ENCODE data around the gene SUMO3.
"Not testable (repeated sequence)": the region's sequence is repeated elsewhere in the genome, so short reads cannot be mapped to it uniquely, and the experiment has no call there.

Gene SUMO3

GRCh38 chr21:44834951-44835646 lies 17.2 kb upstream of the SUMO3 start:
- no peaks in the 10 kb centered on the region for H3K4me1 ChIP-seq (ENCODE audit: control insufficient read depth, low read depth, low read length)
- no peak overlapping the region for H3K4me3 ChIP-seq (ENCODE audit: low read length)
- H3K9ac ChIP-seq (ENCODE audit: low read length) = no peak overlapping the region
- H3K27me3 ChIP-seq (ENCODE audit: control insufficient read depth, insufficient read depth, low read length) = no peaks in the 10 kb centered on the region
- H3K9me3 ChIP-seq (ENCODE audit: control insufficient read depth, low read depth, low read length) = no peaks in the 10 kb centered on the region
- no peaks in the 10 kb centered on the region for H3K36me3 ChIP-seq (ENCODE audit: control insufficient read depth, low read depth, low read length)
- H3K27ac ChIP-seq (ENCODE audit: low read length) = no peak overlapping the region

- H3K27me3 ChIP-seq (ENCODE audit: control insufficient read depth, insufficient read depth, low read length) = no peaks in the 10 kb centered on the region
- no peaks in the 10 kb centered on the region for H3K36me3 ChIP-seq (ENCODE audit: control insufficient read depth, low read depth, low read length)
- no peaks in the 10 kb centered on the region for H3K4me1 ChIP-seq (ENCODE audit: control insufficient read depth, low read depth, low read length)
- H3K4me3 ChIP-seq (ENCODE audit: low read length) = no peak overlapping the region
- no peak overlapping the region for H3K27ac ChIP-seq (ENCODE audit: low read length)
- H3K9me3 ChIP-seq (ENCODE audit: control insufficient read depth, low read depth, low read length) = no peaks in the 10 kb centered on the region
- no peak overlapping the region for H3K9ac ChIP-seq (ENCODE audit: low read length)
Measured at GRCh38 chr21:44834231-44834950, 16.5 kb upstream of the SUMO3 start.

- no peak overlapping the region for H3K27ac ChIP-seq (ENCODE audit: low read length)
- H3K27me3 ChIP-seq (ENCODE audit: control insufficient read depth, insufficient read depth, low read length) = no peaks in the 10 kb centered on the region
- no peak overlapping the region for H3K4me3 ChIP-seq (ENCODE audit: low read length)
- H3K9me3 ChIP-seq (ENCODE audit: control insufficient read depth, low read depth, low read length) = peaks cover 5% of the 10 kb centered on the region
- H3K9ac ChIP-seq (ENCODE audit: low read length) = no peak overlapping the region
- H3K4me1 ChIP-seq (ENCODE audit: control insufficient read depth, low read depth, low read length) = no peaks in the 10 kb centered on the region
- H3K36me3 ChIP-seq (ENCODE audit: control insufficient read depth, low read depth, low read length) = no peaks in the 10 kb centered on the region
Measured at GRCh38 chr21:44833663-44834062, 15.8 kb upstream of the SUMO3 start.

GRCh38 chr21:44832516-44833255 lies 14.8 kb upstream of the SUMO3 start:
- not testable (repeated sequence) for H3K27me3 ChIP-seq (ENCODE audit: control insufficient read depth, insufficient read depth, low read length); H3K9me3 ChIP-seq (ENCODE audit: control insufficient read depth, low read depth, low read length); H3K36me3 ChIP-seq (ENCODE audit: control insufficient read depth, low read depth, low read length); H3K4me3 ChIP-seq (ENCODE audit: low read length); H3K4me1 ChIP-seq (ENCODE audit: control insufficient read depth, low read depth, low read length); H3K9ac ChIP-seq (ENCODE audit: low read length); H3K27ac ChIP-seq (ENCODE audit: low read length)

- no peaks in the 10 kb centered on the region for H3K27me3 ChIP-seq (ENCODE audit: control insufficient read depth, insufficient read depth, low read length)
- H3K27ac ChIP-seq (ENCODE audit: low read length) = no peak overlapping the region
- H3K9ac ChIP-seq (ENCODE audit: low read length) = no peak overlapping the region
- no peak overlapping the region for H3K4me3 ChIP-seq (ENCODE audit: low read length)
- no peaks in the 10 kb centered on the region for H3K36me3 ChIP-seq (ENCODE audit: control insufficient read depth, low read depth, low read length)
- no peaks in the 10 kb centered on the region for H3K4me1 ChIP-seq (ENCODE audit: control insufficient read depth, low read depth, low read length)
- H3K9me3 ChIP-seq (ENCODE audit: control insufficient read depth, low read depth, low read length) = peaks cover 8% of the 10 kb centered on the region
Measured at GRCh38 chr21:44831227-44831860, 13.5 kb upstream of the SUMO3 start.

- Histone ChIP-seq H3K4me1 (ENCODE audit: control insufficient read depth, low read depth, low read length) (no peaks in the 10 kb centered on the region), H3K27me3 (ENCODE audit: control insufficient read depth, insufficient read depth, low read length) (no peaks in the 10 kb centered on the region), H3K4me3 (ENCODE audit: low read length) (no peak overlapping the region), H3K36me3 (ENCODE audit: control insufficient read depth, low read depth, low read length) (no peaks in the 10 kb centered on the region), H3K27ac (ENCODE audit: low read length) (no peak overlapping the region), H3K9ac (ENCODE audit: low read length) (no peak overlapping the region), H3K9me3 (ENCODE audit: control insufficient read depth, low read depth, low read length) (peaks cover 11% of the 10 kb centered on the region)
Measured at GRCh38 chr21:44829507-44830092, 11.7 kb upstream of the SUMO3 start.

- H3K27me3 ChIP-seq (ENCODE audit: control insufficient read depth, insufficient read depth, low read length) = no peaks in the 10 kb centered on the region
- H3K27ac ChIP-seq (ENCODE audit: low read length) = no peak overlapping the region
- H3K9ac ChIP-seq (ENCODE audit: low read length) = no peak overlapping the region
- H3K4me3 ChIP-seq (ENCODE audit: low read length) = no peak overlapping the region
- no peaks in the 10 kb centered on the region for H3K4me1 ChIP-seq (ENCODE audit: control insufficient read depth, low read depth, low read length)
- no peaks in the 10 kb centered on the region for H3K36me3 ChIP-seq (ENCODE audit: control insufficient read depth, low read depth, low read length)
- H3K9me3 ChIP-seq (ENCODE audit: control insufficient read depth, low read depth, low read length) = peaks cover 13% of the 10 kb centered on the region
Measured at GRCh38 chr21:44828362-44829056, 10.6 kb upstream of the SUMO3 start.

- H3K36me3 ChIP-seq (ENCODE audit: control insufficient read depth, low read depth, low read length) = no peaks in the 10 kb centered on the region
- no peak overlapping the region for H3K4me3 ChIP-seq (ENCODE audit: low read length)
- no peaks in the 10 kb centered on the region for H3K4me1 ChIP-seq (ENCODE audit: control insufficient read depth, low read depth, low read length)
- no peak overlapping the region for H3K9ac ChIP-seq (ENCODE audit: low read length)
- peaks cover 24% of the 10 kb centered on the region for H3K9me3 ChIP-seq (ENCODE audit: control insufficient read depth, low read depth, low read length)
- H3K27ac ChIP-seq (ENCODE audit: low read length) = no peak overlapping the region
- H3K27me3 ChIP-seq (ENCODE audit: control insufficient read depth, insufficient read depth, low read length) = no peaks in the 10 kb centered on the region
Measured at GRCh38 chr21:44823179-44823660, 5.4 kb upstream of the SUMO3 start.

- Histone ChIP-seq H3K9ac (ENCODE audit: low read length) (no peak overlapping the region), H3K4me3 (ENCODE audit: low read length) (no peak overlapping the region), H3K27ac (ENCODE audit: low read length) (no peak overlapping the region), H3K9me3 (ENCODE audit: control insufficient read depth, low read depth, low read length) (peaks cover 24% of the 10 kb centered on the region), H3K27me3 (ENCODE audit: control insufficient read depth, insufficient read depth, low read length) (no peaks in the 10 kb centered on the region), H3K36me3 (ENCODE audit: control insufficient read depth, low read depth, low read length) (no peaks in the 10 kb centered on the region), H3K4me1 (ENCODE audit: control insufficient read depth, low read depth, low read length) (no peaks in the 10 kb centered on the region)
Measured at GRCh38 chr21:44822484-44823178, 4.8 kb upstream of the SUMO3 start.

- H3K9ac ChIP-seq (ENCODE audit: low read length) = no peak overlapping the region
- H3K4me1 ChIP-seq (ENCODE audit: control insufficient read depth, low read depth, low read length) = no peaks in the 10 kb centered on the region
- peaks cover 21% of the 10 kb centered on the region for H3K9me3 ChIP-seq (ENCODE audit: control insufficient read depth, low read depth, low read length)
- H3K36me3 ChIP-seq (ENCODE audit: control insufficient read depth, low read depth, low read length) = no peaks in the 10 kb centered on the region
- no peaks in the 10 kb centered on the region for H3K27me3 ChIP-seq (ENCODE audit: control insufficient read depth, insufficient read depth, low read length)
- H3K4me3 ChIP-seq (ENCODE audit: low read length) = no peak overlapping the region
- no peak overlapping the region for H3K27ac ChIP-seq (ENCODE audit: low read length)
Measured at GRCh38 chr21:44820851-44821250, 3.0 kb upstream of the SUMO3 start.
